Glutamatergic neuron (in vitro differentiated cells): ENCODE measurements around the gene IGSF9. TPM values are rescaled to one million over a fixed set of nuclear protein-coding genes. Genes with fewer than 3 reads are reported as not detected.

Experiments used
- DNase-seq: peaks from one replicate; pipeline ENCODE4 v3.0.0; 2022
- H3K27ac Mint-ChIP-seq: one replicate; pipeline ENCODE4 v1.8.0; 2020; ENCODE audit warnings: mild to moderate bottlenecking, mixed read lengths, inconsistent platforms; ENCODE audit not compliant: unreplicated experiment
- H3K27me3 Mint-ChIP-seq: one replicate; pipeline ENCODE4 v1.8.0; 2020; ENCODE audit warnings: mild to moderate bottlenecking, moderate library complexity, mixed read lengths, inconsistent platforms; ENCODE audit not compliant: unreplicated experiment
- H3K36me3 Mint-ChIP-seq: one replicate; pipeline ENCODE4 v1.8.0; 2020; ENCODE audit warnings: mild to moderate bottlenecking, mixed read lengths, inconsistent platforms; ENCODE audit not compliant: unreplicated experiment
- H3K4me1 Mint-ChIP-seq: one replicate; pipeline ENCODE4 v1.8.0; 2020; ENCODE audit warnings: mild to moderate bottlenecking, low read depth, mixed read lengths, inconsistent platforms; ENCODE audit not compliant: unreplicated experiment
- H3K4me3 Mint-ChIP-seq: one replicate; pipeline ENCODE4 v1.8.0; 2020; ENCODE audit warnings: mild to moderate bottlenecking, mixed read lengths, inconsistent platforms; ENCODE audit not compliant: unreplicated experiment
- H3K9me3 Mint-ChIP-seq: one replicate; pipeline ENCODE4 v1.8.0; 2020; ENCODE audit warnings: mild to moderate bottlenecking, moderate library complexity, mixed read lengths, inconsistent platforms; ENCODE audit not compliant: unreplicated experiment
- total RNA-seq: library from RNA; stranded (reverse); fragmentation: NEBNext Ultra II Directional; extraction: Animal tissue kit (Norgen Biotek cat#: 25700); gene quantifications from one replicate; pipeline ENCODE4 v1.2.1, GENCODE V29; 2021; ENCODE audit not compliant: unreplicated experiment
- TF ChIP-seq, protein P1 (sequence below): fragments of 200-600 bp; sonication (generic); IDR thresholded peaks from one replicate; pipeline ENCODE4 v1.5.0; 2021; ENCODE audit not compliant: partially characterized antibody, unreplicated experiment

IGSF9 gene
- total RNA-seq, 1 donor from 2014 or later: 23.4 TPM

DNA sequence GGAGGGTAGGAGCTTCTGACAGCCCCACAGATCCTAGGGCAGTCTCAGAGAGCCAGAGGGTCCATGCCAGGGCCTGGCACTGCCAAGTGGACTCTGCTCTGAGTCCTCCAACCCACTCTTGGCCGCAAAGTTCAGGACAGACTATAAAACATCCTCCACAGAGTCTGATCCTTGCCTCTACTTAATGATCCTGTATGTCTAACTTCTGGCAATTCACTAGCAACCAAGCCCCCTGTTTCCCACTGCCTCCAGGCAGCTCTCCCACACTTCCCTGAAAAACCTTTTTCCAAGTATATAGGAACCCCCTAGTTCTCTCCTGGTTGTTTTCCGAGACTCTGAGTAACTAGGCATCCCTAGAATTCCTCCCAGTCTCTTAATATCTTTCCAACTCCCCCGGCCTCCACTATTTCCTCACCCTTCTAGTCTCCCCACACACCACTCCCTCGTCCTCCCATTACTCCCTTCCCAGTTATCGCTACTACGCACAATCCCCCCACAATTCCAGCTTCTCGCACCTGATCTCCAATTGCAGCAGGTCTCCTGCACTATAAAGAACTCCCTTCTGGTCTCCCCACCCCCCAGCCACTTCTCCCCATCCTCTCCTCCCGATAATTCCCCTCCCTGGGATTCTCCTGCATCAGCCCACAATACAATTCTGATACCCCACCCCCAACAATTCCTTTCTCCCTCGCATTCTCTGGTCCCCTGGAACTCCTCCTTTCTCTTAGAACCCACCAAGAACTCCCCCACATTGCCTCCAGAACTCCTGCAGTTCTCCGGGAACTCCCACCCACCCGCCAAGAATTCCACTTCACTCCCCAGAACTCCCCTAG lies 574 bp downstream of the IGSF9 start:
- peaks cover 24% of the 10 kb centered on the region for H3K4me1 Mint-ChIP-seq
- H3K27ac Mint-ChIP-seq: peak overlapping the region; percentile 19
- DNase-seq: no peak

GRCh38 chr1:159943908-159944622 lies 1.3 kb downstream of the IGSF9 start:
- peaks cover 17% of the 10 kb centered on the region for H3K27me3 Mint-ChIP-seq
- peaks cover 2% of the 10 kb centered on the region for H3K9me3 Mint-ChIP-seq
- no peak overlapping the region for H3K27ac Mint-ChIP-seq
- TF ChIP-seq, protein P1, sequence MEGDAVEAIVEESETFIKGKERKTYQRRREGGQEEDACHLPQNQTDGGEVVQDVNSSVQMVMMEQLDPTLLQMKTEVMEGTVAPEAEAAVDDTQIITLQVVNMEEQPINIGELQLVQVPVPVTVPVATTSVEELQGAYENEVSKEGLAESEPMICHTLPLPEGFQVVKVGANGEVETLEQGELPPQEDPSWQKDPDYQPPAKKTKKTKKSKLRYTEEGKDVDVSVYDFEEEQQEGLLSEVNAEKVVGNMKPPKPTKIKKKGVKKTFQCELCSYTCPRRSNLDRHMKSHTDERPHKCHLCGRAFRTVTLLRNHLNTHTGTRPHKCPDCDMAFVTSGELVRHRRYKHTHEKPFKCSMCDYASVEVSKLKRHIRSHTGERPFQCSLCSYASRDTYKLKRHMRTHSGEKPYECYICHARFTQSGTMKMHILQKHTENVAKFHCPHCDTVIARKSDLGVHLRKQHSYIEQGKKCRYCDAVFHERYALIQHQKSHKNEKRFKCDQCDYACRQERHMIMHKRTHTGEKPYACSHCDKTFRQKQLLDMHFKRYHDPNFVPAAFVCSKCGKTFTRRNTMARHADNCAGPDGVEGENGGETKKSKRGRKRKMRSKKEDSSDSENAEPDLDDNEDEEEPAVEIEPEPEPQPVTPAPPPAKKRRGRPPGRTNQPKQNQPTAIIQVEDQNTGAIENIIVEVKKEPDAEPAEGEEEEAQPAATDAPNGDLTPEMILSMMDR: no peak
- no peaks in the 10 kb centered on the region for H3K36me3 Mint-ChIP-seq
- H3K4me3 Mint-ChIP-seq: peak overlapping the region; percentile 91
- DNase-seq: no peak
- H3K4me1 Mint-ChIP-seq: peaks cover 24% of the 10 kb centered on the region

More for the DNA sequence above, 574 bp downstream of the IGSF9 start:
- TF ChIP-seq, protein P1: no peak
- peak overlapping the region; percentile 91 for H3K4me3 Mint-ChIP-seq
- peaks cover 16% of the 10 kb centered on the region for H3K27me3 Mint-ChIP-seq
- H3K36me3 Mint-ChIP-seq: no peaks in the 10 kb centered on the region
- H3K9me3 Mint-ChIP-seq: peaks cover 2% of the 10 kb centered on the region

DNA sequence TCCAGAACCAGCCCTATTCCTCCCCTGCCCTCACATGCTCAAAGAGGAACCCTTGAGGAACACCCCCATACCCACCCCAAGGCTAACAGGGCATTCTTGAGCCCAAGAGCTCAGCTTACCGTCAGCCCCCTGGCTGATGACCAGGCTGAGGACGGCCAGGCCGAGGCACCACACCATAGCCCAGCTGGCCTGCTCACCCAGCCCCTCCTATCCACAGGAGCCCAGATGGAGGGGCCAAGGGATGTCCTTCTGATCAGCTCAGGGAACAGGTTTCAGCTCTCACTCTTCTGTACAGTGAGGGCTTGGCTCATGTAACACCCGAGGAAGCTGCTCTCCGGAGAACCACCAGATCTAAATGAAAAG lies 2.2 kb downstream of the IGSF9 start:
- H3K27ac Mint-ChIP-seq: no peak overlapping the region
- peaks cover 21% of the 10 kb centered on the region for H3K27me3 Mint-ChIP-seq
- TF ChIP-seq, protein P1: no peak
- no peak for DNase-seq
- H3K9me3 Mint-ChIP-seq: peaks cover 5% of the 10 kb centered on the region
- H3K4me1 Mint-ChIP-seq: peaks cover 24% of the 10 kb centered on the region
- H3K4me3 Mint-ChIP-seq: no peak overlapping the region
- H3K36me3 Mint-ChIP-seq: no peaks in the 10 kb centered on the region

DNA sequence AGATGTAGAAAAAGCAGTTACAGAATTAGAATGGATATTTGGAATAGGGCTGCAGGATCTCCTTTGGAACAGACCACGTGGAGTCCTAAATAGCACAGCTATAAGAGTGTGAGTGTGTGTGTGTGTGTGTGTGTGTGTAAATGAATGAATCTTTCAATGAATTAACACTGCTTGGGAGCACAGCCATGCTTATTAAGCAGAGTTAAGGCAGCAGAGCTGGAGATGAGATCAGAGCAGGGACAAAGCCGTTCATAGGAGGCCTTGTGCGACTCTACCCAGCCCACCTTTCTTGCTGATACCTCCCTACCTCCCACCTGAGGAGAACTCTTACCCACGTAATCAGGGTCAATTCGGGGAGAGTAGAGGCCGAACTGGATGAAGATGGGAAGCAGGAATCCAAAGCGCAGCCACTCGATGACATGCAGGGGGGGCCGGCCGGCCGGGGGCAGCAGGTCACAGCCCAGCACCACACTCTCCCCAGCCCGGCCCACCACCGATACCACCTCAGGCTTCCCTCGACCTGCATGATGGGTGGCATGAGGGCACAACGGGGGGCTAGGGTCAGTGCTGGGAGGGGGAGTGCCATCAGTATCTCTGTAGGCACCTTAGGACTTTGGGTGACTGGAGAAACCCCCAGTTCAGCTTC lies 2.7 kb downstream of the IGSF9 start:
- no peak overlapping the region for H3K27ac Mint-ChIP-seq
- H3K9me3 Mint-ChIP-seq: peaks cover 4% of the 10 kb centered on the region
- no peak for DNase-seq
- TF ChIP-seq, protein P1: no peak
- peaks cover 19% of the 10 kb centered on the region for H3K27me3 Mint-ChIP-seq
- peak overlapping the region; percentile 64 for H3K4me3 Mint-ChIP-seq
- H3K4me1 Mint-ChIP-seq: peaks cover 28% of the 10 kb centered on the region
- no peaks in the 10 kb centered on the region for H3K36me3 Mint-ChIP-seq
